ENCODE data around the gene ANXA2. TPM values are rescaled to one million over a fixed set of nuclear protein-coding genes. Genes with fewer than 3 reads are reported as not detected.

ANXA2 gene
- total and polyA plus RNA-seq, 4 experiments from 2014 or later: 148 to 682 (median 360) TPM

DNA sequence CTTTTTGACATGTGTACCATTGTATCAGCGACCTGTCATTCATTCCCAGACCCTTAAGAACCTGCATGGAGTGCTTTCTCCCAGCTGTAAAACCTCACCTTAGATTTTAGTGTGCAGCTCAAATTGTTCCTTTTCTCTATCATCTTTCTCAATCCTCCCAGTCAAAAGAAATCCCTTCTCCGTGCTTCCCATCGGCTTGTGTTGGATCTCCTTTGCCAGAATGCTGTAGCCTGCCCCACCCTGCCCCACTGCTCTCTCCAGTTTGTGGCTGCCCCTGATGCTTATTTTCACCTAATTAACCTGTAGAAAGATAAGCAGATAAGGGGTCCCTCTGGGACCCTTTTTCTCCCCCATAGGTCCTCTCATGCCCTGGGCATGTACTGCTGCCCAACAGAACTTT lies 51.1 kb downstream of the ANXA2 start:
- intact Hi-C loops (cut with micrococcal nuclease): no loop called here
- CTCF ChIA-PET (ENCODE audit: partially characterized antibody): interaction anchor here (1.5 kb wide), 1 partner anchor 12 kb away, joined by 3 read pairs; no protein-coding TSS in a partner anchor
- Histone ChIP-seq H3K27me3 (ENCODE audit: insufficient read depth, low read length) (no peaks in the 10 kb centered on the region), H3K4me3 (ENCODE audit: low read length in 2 of 2) (no peak overlapping the region), H3K27ac (ENCODE audit: low read depth, low read length) (no peak overlapping the region), H3K4me1 (ENCODE audit: insufficient read depth, low read length) (no peaks in the 10 kb centered on the region), H3K36me3 (ENCODE audit: insufficient read depth, low read length) (peaks cover 34% of the 10 kb centered on the region), H3K9me3 (ENCODE audit: control insufficient read depth in 1 of 2, low read length in 2 of 2) (no peaks in the 10 kb centered on the region)
- H3K4me1 Mint-ChIP-seq: peaks cover 0 to 3% (median 2%) of the 10 kb centered on the region in 4 donors
- POLR2A ChIA-PET (ENCODE audit: partially characterized antibody): no interaction called here
- H3K36me3 Mint-ChIP-seq: peaks cover 52 to 60% of the 10 kb centered on the region in 2 donors
- H3K27ac Mint-ChIP-seq: peak overlapping the region in 2 of 7 donors; percentile 4 to 20
- no peaks in the 10 kb centered on the region for H3K9me3 Mint-ChIP-seq
- no peak for DNase-seq
- no peaks in the 10 kb centered on the region for H3K27me3 Mint-ChIP-seq
- H3K4me3 Mint-ChIP-seq: no peak overlapping the region

DNA sequence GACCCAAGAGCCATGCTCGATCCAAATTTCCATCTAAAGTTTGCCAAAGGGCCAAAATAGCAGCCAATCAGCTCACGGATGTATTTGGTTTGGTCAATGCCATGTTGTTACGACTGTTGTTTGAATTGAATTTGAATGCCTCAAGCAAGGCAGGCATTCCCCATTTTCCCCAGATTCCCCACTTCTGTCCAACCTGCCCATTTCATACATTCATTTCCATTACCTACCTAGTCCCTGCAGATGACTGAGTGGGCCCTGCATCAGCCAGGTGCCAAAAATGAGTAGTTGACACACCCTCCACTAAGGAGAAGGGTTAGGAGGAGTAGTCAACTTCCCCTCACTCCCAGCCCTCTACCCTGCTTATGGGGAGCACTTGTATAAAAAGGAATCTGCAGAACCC lies 51.7 kb downstream of the ANXA2 start:
- Mint-ChIP-seq H3K4me1 (peaks cover 0 to 3% (median 2%) of the 10 kb centered on the region in 4 donors), H3K27ac (peak overlapping the region in 1 of 7 donors; percentile 42), H3K27me3 (no peaks in the 10 kb centered on the region), H3K36me3 (peaks cover 47 to 54% of the 10 kb centered on the region in 2 donors), H3K4me3 (no peak overlapping the region), H3K9me3 (no peaks in the 10 kb centered on the region)
- H3K9me3 ChIP-seq (ENCODE audit: control insufficient read depth in 1 of 2, low read length in 2 of 2): no peaks in the 10 kb centered on the region
- H3K27ac ChIP-seq (ENCODE audit: low read depth, low read length): no peak overlapping the region
- intact Hi-C loops (cut with micrococcal nuclease): no loop called here
- POLR2A ChIA-PET (ENCODE audit: partially characterized antibody): no interaction called here
- no peak overlapping the region for H3K4me3 ChIP-seq (ENCODE audit: low read length in 2 of 2)
- H3K4me1 ChIP-seq (ENCODE audit: insufficient read depth, low read length): no peaks in the 10 kb centered on the region
- no peaks in the 10 kb centered on the region for H3K27me3 ChIP-seq (ENCODE audit: insufficient read depth, low read length)
- peaks cover 28% of the 10 kb centered on the region for H3K36me3 ChIP-seq (ENCODE audit: insufficient read depth, low read length)
- DNase-seq: no peak
- CTCF ChIA-PET (ENCODE audit: partially characterized antibody): interaction anchor here (1.5 kb wide), 1 partner anchor 12 kb away, joined by 3 read pairs; no protein-coding TSS in a partner anchor

DNA sequence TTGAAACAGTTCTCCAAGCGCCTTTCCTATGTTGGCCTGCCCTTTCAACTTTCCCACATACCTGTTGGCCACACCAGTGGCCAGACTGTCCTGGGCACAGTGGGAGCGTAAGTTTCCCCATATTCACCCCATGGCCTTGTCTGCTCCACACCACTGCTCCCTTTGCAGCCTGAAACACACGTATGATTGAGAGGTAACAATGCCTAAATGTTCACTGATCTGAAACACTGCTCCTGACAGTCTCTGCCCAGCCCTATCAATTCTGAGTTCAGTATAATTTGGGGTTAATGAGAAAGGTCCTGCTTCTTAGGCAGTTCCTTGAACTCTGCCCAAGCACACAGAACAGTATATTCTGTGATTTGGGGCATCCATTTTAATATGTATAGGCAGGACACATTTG lies 52.2 kb downstream of the ANXA2 start:
- ChIA-PET POLR2A (ENCODE audit: partially characterized antibody) (no interaction called here), CTCF (ENCODE audit: partially characterized antibody) (interaction anchor here (2.4 kb wide), 1 partner anchor 14 kb away, joined by 7 read pairs; no protein-coding TSS in a partner anchor)
- no peak for DNase-seq
- peaks cover 42 to 49% of the 10 kb centered on the region in 2 donors for H3K36me3 Mint-ChIP-seq
- no peak overlapping the region for H3K27ac ChIP-seq (ENCODE audit: low read depth, low read length)
- peak overlapping the region in 2 of 7 donors; percentile 42 to 78 for H3K27ac Mint-ChIP-seq
- no peaks in the 10 kb centered on the region for H3K9me3 ChIP-seq (ENCODE audit: control insufficient read depth in 1 of 2, low read length in 2 of 2)
- H3K27me3 ChIP-seq (ENCODE audit: insufficient read depth, low read length): no peaks in the 10 kb centered on the region
- H3K9me3 Mint-ChIP-seq: no peaks in the 10 kb centered on the region
- no peak overlapping the region for H3K4me3 Mint-ChIP-seq
- no peaks in the 10 kb centered on the region for H3K27me3 Mint-ChIP-seq
- no peak overlapping the region for H3K4me3 ChIP-seq (ENCODE audit: low read length in 2 of 2)
- H3K4me1 ChIP-seq (ENCODE audit: insufficient read depth, low read length): no peaks in the 10 kb centered on the region
- intact Hi-C loops (cut with micrococcal nuclease): no loop called here
- H3K36me3 ChIP-seq (ENCODE audit: insufficient read depth, low read length): peaks cover 24% of the 10 kb centered on the region
- peaks cover 0 to 3% (median 2%) of the 10 kb centered on the region in 4 donors for H3K4me1 Mint-ChIP-seq

DNA sequence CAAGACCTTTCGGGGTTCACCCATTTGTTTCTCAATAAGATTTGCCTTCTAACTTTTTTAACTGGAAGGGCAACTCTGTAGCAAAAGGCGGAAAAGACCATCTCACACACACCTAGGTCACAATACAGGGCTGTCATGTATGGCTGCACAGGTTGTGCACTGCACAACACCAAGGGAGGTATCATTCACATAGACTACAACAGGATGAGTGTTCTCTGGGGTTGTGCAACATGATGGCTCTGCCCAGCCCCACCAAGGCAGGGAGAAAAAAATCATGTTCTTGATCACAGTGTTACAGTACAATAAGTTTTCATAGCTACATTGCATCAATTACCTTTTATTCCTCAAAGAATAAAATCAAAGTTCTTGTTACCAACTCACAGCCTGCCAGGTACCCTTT lies 52.8 kb downstream of the ANXA2 start:
- no peaks in the 10 kb centered on the region for H3K4me1 ChIP-seq (ENCODE audit: insufficient read depth, low read length)
- peak overlapping the region in 3 of 7 donors; percentile 13 to 33 (median 23) for H3K27ac Mint-ChIP-seq
- no peak for DNase-seq
- no peak overlapping the region for H3K27ac ChIP-seq (ENCODE audit: low read depth, low read length)
- intact Hi-C loops (cut with micrococcal nuclease): no loop called here
- no peaks in the 10 kb centered on the region for H3K27me3 Mint-ChIP-seq
- no peak overlapping the region for H3K4me3 ChIP-seq (ENCODE audit: low read length in 2 of 2)
- H3K36me3 Mint-ChIP-seq: peaks cover 37 to 44% of the 10 kb centered on the region in 2 donors
- H3K4me3 Mint-ChIP-seq: no peak overlapping the region
- no peaks in the 10 kb centered on the region for H3K4me1 Mint-ChIP-seq
- POLR2A ChIA-PET (ENCODE audit: partially characterized antibody): no interaction called here
- H3K36me3 ChIP-seq (ENCODE audit: insufficient read depth, low read length): peaks cover 19% of the 10 kb centered on the region
- H3K27me3 ChIP-seq (ENCODE audit: insufficient read depth, low read length): no peaks in the 10 kb centered on the region
- H3K9me3 Mint-ChIP-seq: no peaks in the 10 kb centered on the region
- CTCF ChIA-PET (ENCODE audit: partially characterized antibody): interaction anchor here (2.4 kb wide), 1 partner anchor 15 kb away, joined by 7 read pairs; no protein-coding TSS in a partner anchor
- H3K9me3 ChIP-seq (ENCODE audit: control insufficient read depth in 1 of 2, low read length in 2 of 2): no peaks in the 10 kb centered on the region

DNA sequence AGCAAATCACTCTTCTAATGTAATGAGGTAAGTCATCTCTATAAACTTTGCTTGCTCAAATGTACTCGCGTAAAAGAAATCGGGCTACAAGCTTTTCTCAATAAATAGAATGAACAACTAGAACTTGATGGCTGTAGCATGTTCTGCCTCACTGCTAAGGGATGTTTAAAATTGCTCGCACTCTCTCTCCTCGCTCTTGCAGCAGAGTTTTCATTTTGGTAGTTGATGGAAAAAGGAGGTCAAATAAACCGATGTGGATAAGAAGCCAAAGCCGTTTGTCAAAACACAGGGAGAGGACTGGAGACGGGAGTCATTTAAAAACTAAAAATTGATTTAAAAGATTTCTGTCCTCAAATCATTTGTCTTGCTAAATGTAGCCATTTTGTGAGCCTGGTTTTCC lies 53.3 kb downstream of the ANXA2 start:
- no peaks in the 10 kb centered on the region for H3K27me3 ChIP-seq (ENCODE audit: insufficient read depth, low read length)
- Mint-ChIP-seq H3K4me3 (no peak overlapping the region), H3K36me3 (peaks cover 35 to 42% of the 10 kb centered on the region in 2 donors), H3K27ac (peak overlapping the region in 1 of 7 donors; percentile 33), H3K27me3 (no peaks in the 10 kb centered on the region), H3K4me1 (no peaks in the 10 kb centered on the region), H3K9me3 (no peaks in the 10 kb centered on the region)
- H3K36me3 ChIP-seq (ENCODE audit: insufficient read depth, low read length): peaks cover 19% of the 10 kb centered on the region
- H3K27ac ChIP-seq (ENCODE audit: low read depth, low read length): no peak overlapping the region
- no peak overlapping the region for H3K4me3 ChIP-seq (ENCODE audit: low read length in 2 of 2)
- DNase-seq: no peak
- H3K4me1 ChIP-seq (ENCODE audit: insufficient read depth, low read length): no peaks in the 10 kb centered on the region
- intact Hi-C loops (cut with micrococcal nuclease): no loop called here
- ChIA-PET CTCF (ENCODE audit: partially characterized antibody) (interaction anchor here (1.1 to 2.4 kb wide), 3 partner anchors 8 to 588 kb away, joined by 3 to 7 read pairs (median 4); no protein-coding TSS in a partner anchor), POLR2A (ENCODE audit: partially characterized antibody) (no interaction called here)
- no peaks in the 10 kb centered on the region for H3K9me3 ChIP-seq (ENCODE audit: control insufficient read depth in 1 of 2, low read length in 2 of 2)

DNA sequence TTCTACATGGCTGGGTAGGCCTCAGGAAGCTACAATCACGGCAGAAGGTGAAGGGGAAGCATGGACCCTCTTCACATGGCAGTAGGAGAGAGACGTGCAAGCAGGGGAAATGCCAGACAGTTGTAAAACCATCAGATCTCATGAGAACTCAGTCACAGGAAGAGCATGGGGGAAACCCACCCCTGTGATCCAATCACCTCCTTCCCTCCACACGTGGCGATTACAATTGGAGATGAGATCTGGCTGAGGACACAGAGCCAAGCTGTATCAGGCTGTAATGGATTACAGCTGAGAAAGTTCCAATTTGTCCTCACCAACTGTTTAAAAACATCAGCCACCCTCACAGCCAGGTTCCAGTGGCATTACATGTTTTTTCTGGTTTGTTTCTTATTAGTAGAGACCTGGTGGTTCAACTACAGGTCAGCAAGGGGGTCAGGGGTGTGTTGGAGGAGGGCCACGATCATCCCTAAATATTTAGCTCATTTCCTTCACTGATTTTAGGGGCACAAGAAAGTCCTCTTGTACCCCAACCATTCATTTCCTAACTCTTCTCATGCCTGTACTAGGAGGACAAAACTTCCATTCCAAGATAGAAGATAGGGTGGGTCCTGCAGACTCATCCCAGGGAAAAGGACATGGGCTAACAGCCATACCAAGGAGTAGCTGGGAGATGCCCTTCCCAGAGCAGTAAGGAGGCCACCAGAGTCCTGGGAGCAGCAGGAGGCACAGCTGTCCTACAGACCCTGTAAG lies 54.4 kb downstream of the ANXA2 start:
- H3K27ac ChIP-seq (ENCODE audit: low read depth, low read length): no peak overlapping the region
- no peaks in the 10 kb centered on the region for H3K9me3 Mint-ChIP-seq
- CTCF ChIA-PET (ENCODE audit: partially characterized antibody): interaction anchor here (1.1 to 2.4 kb wide), 3 partner anchors 9 to 589 kb away, joined by 3 to 7 read pairs (median 4); no protein-coding TSS in a partner anchor
- no peak for DNase-seq
- H3K27me3 ChIP-seq (ENCODE audit: insufficient read depth, low read length): no peaks in the 10 kb centered on the region
- H3K27me3 Mint-ChIP-seq: no peaks in the 10 kb centered on the region
- POLR2A ChIA-PET (ENCODE audit: partially characterized antibody): no interaction called here
- H3K27ac Mint-ChIP-seq: peak overlapping the region in 1 of 7 donors; percentile 80
- intact Hi-C loops (cut with micrococcal nuclease): no loop called here
- H3K4me3 ChIP-seq (ENCODE audit: low read length in 2 of 2): no peak overlapping the region
- no peaks in the 10 kb centered on the region for H3K9me3 ChIP-seq (ENCODE audit: control insufficient read depth in 1 of 2, low read length in 2 of 2)
- peaks cover 27 to 34% of the 10 kb centered on the region in 2 donors for H3K36me3 Mint-ChIP-seq
- no peaks in the 10 kb centered on the region for H3K4me1 Mint-ChIP-seq
- no peaks in the 10 kb centered on the region for H3K4me1 ChIP-seq (ENCODE audit: insufficient read depth, low read length)
- no peak overlapping the region for H3K4me3 Mint-ChIP-seq
- H3K36me3 ChIP-seq (ENCODE audit: insufficient read depth, low read length): peaks cover 12% of the 10 kb centered on the region

DNA sequence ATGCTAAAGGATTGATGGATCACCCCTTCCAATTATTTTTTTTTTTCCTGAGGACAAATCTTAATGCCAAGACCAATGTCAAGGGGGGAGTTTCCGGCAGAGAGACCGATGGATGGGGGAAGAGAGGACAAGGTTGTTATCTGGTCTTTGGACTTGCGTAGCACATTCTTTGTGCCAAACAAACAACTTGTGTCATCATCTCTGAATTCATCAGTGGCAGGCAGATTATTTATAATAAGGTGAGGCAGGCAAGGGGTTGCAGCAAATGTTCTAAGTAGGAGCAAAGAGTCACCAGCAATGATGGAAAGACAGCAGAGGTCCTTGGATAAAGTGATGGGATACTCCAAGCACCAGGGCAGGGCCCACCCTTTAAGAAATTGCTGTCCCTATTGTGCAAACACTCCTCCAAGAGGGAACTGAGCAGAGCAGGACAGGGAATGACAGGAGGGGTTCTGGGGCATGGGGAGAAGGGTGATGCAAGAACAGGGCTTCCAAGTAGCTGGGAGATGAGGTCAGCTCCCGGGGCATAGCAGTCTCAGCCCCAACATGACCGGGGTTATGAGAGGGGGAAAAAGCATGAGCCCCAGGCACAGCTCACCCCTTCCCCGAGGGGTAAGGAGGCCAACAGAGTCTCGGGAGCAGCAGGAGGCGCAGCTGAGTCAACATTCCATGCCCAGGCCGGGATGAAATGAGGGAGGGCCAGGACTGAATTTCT lies 57.4 kb downstream of the ANXA2 start:
- intact Hi-C loops (cut with micrococcal nuclease): no loop called here
- H3K36me3 Mint-ChIP-seq: peaks cover 0 to 7% of the 10 kb centered on the region in 2 donors
- H3K27me3 ChIP-seq (ENCODE audit: insufficient read depth, low read length): no peaks in the 10 kb centered on the region
- no peak overlapping the region for H3K4me3 Mint-ChIP-seq
- H3K4me3 ChIP-seq (ENCODE audit: low read length in 2 of 2): no peak overlapping the region
- H3K4me1 Mint-ChIP-seq: no peaks in the 10 kb centered on the region
- DNase-seq: no peak
- H3K27ac Mint-ChIP-seq: no peak overlapping the region
- no peaks in the 10 kb centered on the region for H3K4me1 ChIP-seq (ENCODE audit: insufficient read depth, low read length)
- no peaks in the 10 kb centered on the region for H3K36me3 ChIP-seq (ENCODE audit: insufficient read depth, low read length)
- POLR2A ChIA-PET (ENCODE audit: partially characterized antibody): no interaction called here
- CTCF ChIA-PET (ENCODE audit: partially characterized antibody): interaction anchor here (1.3 kb wide), 1 partner anchor 14 kb away, joined by 4 read pairs; no protein-coding TSS in a partner anchor
- no peak overlapping the region for H3K27ac ChIP-seq (ENCODE audit: low read depth, low read length)
- H3K27me3 Mint-ChIP-seq: no peaks in the 10 kb centered on the region
- H3K9me3 ChIP-seq (ENCODE audit: control insufficient read depth in 1 of 2, low read length in 2 of 2): no peaks in the 10 kb centered on the region
- no peaks in the 10 kb centered on the region for H3K9me3 Mint-ChIP-seq
